ENCODE measurements around the gene SPTBN5. TPM values are rescaled to one million over a fixed set of nuclear protein-coding genes. Genes with fewer than 3 reads are reported as not detected.
"Not testable (repeated sequence)": the region's sequence is repeated elsewhere in the genome, so short reads cannot be mapped to it uniquely, and the experiment has no call there.

Gene SPTBN5
- total RNA-seq, 1 experiment from 2014 or later = 1.6 TPM

DNA sequence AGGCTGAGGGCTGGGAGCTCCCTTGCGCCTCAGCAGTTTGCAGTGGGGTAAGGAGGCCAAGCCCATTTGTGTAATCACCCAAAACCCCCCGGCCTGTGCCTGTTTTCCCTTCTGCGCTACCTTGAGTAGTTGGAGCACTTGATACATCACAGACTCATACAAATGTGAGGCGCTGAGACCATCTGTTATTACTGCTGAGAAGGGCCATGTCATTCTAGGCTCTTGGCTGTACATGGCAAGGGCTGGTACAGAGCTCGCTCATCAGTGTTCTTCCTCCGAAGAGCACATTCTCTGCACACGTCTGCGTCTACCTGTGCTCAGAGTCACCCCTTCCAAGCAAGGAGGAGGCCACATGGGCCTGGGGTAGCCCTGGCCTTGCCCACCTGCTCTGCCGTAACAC is 45.9 kb downstream of the SPTBN5 start:
- DNase-seq (ENCODE audit: low spot score) = no peak

DNA sequence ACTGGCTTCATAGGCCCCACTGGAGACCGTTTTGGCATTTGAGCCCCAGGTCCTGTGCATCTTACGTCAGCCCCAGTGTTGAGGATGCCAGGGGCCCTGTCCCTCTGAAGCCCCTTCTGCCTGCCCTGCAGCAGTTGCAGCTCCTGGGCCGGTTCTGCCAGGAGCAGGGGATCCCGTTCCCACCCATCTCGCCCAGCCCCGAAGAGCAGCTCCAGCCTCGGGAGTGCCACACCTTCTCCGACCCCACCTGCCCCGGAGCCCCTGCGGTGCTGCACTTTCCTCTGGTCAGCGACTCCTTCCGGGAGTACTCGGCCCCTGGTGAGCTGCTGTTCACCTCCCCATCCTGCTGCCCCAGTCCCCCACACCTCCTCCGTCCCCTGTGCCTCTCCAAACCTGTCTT is 46.6 kb downstream of the SPTBN5 start:
- no peak for DNase-seq (ENCODE audit: low spot score)

GRCh38 chr15:41844814-41845213 is 49.0 kb downstream of the SPTBN5 start:
- DNase-seq (ENCODE audit: low spot score) = no peak

GRCh38 chr15:41843571-41843970 is 50.3 kb downstream of the SPTBN5 start:
- DNase-seq (ENCODE audit: low spot score) = no peak

GRCh38 chr15:41842229-41842628 is 51.6 kb downstream of the SPTBN5 start:
- no peak for DNase-seq (ENCODE audit: low spot score)

- no peak for DNase-seq (ENCODE audit: low spot score)
Observed at GRCh38 chr15:41841131-41841530, 52.7 kb downstream of the SPTBN5 start.

- DNase-seq (ENCODE audit: low spot score) = no peak
Observed at GRCh38 chr15:41840673-41841072, 53.2 kb downstream of the SPTBN5 start.

- DNase-seq (ENCODE audit: low spot score) = no peak
Observed at GRCh38 chr15:41839781-41840491, 53.9 kb downstream of the SPTBN5 start.

GRCh38 chr15:41838400-41838897 is 55.4 kb downstream of the SPTBN5 start, which contains the start of gene PLA2G4B:
TSS of gene PLA2G4B (plus strand) at chr15:41838847. CDS start at chr15:41838914, 67 bp downstream.
- peak; percentile 95 for DNase-seq (ENCODE audit: low spot score)

GRCh38 chr15:41836713-41837454 is 57.0 kb downstream of the SPTBN5 start:
- DNase-seq (ENCODE audit: low spot score) = no peak

DNA sequence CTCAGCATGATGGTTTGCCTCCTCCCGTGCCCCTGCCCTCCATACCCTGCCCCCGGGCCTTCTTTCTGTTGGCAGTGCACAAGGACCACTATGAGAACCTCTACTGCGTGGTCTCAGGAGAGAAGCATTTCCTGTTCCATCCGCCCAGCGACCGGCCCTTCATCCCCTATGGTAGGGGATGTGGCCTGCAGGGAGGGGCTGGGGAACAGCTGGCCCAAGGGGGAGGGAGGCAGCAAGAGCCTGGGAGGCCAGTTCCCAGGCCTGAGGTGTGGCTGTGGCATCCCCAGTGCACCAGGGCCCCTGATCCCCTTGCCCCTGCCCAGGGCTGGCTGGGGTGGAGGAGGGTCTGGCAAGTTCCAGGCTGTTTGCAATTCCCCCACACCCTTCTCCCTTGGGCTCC is 57.8 kb downstream of the SPTBN5 start:
- DNase-seq (ENCODE audit: low spot score) = no peak

DNA sequence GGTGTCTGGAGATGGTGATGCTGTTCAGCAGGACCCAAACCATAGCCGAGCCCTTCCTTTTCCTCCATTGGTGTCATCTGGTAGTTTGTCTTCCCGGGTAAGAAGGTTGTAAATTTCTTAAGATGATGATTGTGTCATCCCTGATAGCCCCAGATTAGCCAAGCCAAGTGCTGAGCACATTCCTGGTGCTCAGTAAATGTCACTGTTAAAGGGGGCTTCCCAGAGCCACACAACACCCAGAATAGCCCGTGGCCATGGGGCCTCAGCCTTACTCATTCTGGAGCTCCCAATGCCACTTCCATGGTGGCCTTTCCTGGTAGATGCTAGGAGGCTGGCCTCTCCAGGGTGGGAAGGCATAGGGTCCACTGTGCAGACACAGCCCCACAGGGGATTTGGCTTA is 59.8 kb downstream of the SPTBN5 start:
- no peak for DNase-seq (ENCODE audit: low spot score)

DNA sequence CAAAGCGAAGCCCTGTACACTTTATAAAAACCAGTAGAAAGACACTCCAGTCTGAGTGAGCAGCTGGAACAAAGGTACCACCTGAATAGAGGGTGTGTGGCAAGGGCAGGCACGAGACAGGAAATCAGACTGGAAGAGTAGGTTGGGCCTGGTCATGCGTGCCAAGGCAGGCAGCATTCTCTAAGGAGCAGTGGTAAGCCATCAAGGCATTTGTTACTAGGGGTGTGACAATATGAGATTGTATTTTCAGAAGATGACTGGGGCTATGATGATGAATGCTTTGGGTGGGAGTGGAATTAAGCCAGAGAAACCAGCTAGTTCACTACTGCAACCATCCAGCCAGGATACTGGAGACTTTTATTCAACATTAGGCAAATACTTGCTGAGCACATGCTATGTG is 61.0 kb downstream of the SPTBN5 start:
- DNase-seq (ENCODE audit: low spot score) = peak; percentile 20

- no peak for DNase-seq (ENCODE audit: low spot score)
Observed at GRCh38 chr15:41832208-41832607, 61.6 kb downstream of the SPTBN5 start.

DNA sequence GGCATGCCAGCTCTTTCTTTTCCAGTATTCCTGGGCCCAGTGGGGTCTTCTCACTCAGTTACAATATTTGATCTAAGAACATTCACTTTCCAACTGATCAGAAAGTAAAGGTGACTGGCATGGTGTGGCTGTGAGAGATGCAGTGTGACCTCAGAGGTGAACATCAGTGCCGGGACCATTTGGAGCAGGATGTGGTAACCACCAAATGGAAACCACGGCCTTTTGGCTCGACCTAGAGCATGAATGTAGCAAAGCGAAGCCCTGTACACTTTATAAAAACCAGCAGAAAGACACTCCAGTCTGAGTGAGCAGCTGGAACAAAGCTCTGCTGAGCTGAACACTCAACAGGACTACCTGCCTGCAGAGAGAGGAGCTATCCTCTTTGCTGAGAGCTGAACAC is 62.6 kb downstream of the SPTBN5 start:
- DNase-seq (ENCODE audit: low spot score) = not testable (repeated sequence)

- no peak for DNase-seq (ENCODE audit: low spot score)
Observed at GRCh38 chr15:41829959-41830646, 63.8 kb downstream of the SPTBN5 start.

DNA sequence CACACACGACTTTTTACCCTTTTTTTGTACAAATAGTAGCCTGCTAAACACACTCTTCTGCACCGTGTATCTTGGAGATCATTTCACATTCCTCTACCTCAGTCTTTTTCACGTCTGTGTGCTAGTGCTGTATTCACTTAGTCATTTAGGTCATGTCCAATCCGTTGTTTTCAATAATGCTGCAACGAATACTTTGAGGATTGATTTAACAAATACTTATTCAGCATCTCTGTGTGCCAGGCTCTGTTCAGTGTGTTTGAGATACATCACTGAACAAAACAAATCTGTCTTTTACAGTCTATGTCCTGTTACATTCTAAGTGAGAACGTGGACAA is 65.1 kb downstream of the SPTBN5 start:
- DNase-seq (ENCODE audit: low spot score) = no peak

GRCh38 chr15:41827880-41828806 is 65.7 kb downstream of the SPTBN5 start, which contains the start of gene JMJD7:
TSS of gene JMJD7 (plus strand) at chr15:41828092. CDS start at chr15:41828125, 33 bp downstream.
- peak; percentile 91 for DNase-seq (ENCODE audit: low spot score)

GRCh38 chr15:41827290-41827879 is 66.5 kb downstream of the SPTBN5 start:
- DNase-seq (ENCODE audit: low spot score) = peak; percentile 12

Measured in HT-29 (cell line).